SK-N-SH treated with all-trans-retinoic acid at 6 μM for 48 hours (cell line): ENCODE data around the gene ZNF341.

Experiments
- ARNTL ChIP-seq: fragments of 450-650 bp; formaldehyde crosslinking; IDR thresholded peaks from 2 replicates; pipeline ENCODE4 v1.5.0; 2020; ENCODE audit warnings: low read depth, mild to moderate bottlenecking, moderate library complexity, borderline replicate concordance
- ESRRG ChIP-seq: fragments of 250-450 bp; sonication (Bioruptor Pico); IDR thresholded peaks from 2 replicates; pipeline ENCODE4 v1.6.1; 2021; ENCODE audit warnings: mild to moderate bottlenecking
- PATZ1 ChIP-seq: fragments of 250-450 bp; sonication (Bioruptor Pico); IDR thresholded peaks from 2 replicates; pipeline ENCODE4 v1.8.0; 2020; ENCODE audit warnings: mild to moderate bottlenecking, moderate library complexity, borderline replicate concordance
- RARB ChIP-seq: fragments of 250-450 bp; sonication (Bioruptor Pico); IDR thresholded peaks from 2 replicates; pipeline ENCODE4 v1.8.0; 2021; ENCODE audit warnings: mild to moderate bottlenecking, moderate library complexity
- TOX ChIP-seq: fragments of 250-450 bp; sonication (Bioruptor Pico); IDR thresholded peaks from 2 replicates; pipeline ENCODE4 v1.8.0; 2021; ENCODE audit warnings: mild to moderate bottlenecking, moderate library complexity, borderline replicate concordance
- ZFP3 ChIP-seq: fragments of 250-450 bp; sonication (Bioruptor Pico); IDR thresholded peaks from 2 replicates; pipeline ENCODE4 v1.5.0; 2020; ENCODE audit warnings: mild to moderate bottlenecking, moderate library complexity

GRCh38 chr20:33841436-33841799, 109.6 kb downstream of the ZNF341 start:
- TF ChIP-seq ZFP3, result no peak
- TF ChIP-seq ESRRG (CRISPR knock-in tag), result no peak
- TF ChIP-seq ARNTL, result no peak
- no peak for TF ChIP-seq RARB (CRISPR knock-in tag)
- no peak for TF ChIP-seq TOX
- no peak for TF ChIP-seq PATZ1 (CRISPR knock-in tag)
